ENCODE measurements around the gene UBE2J2. TPM values are rescaled to one million over a fixed set of nuclear protein-coding genes. Genes with fewer than 3 reads are reported as not detected.

The UBE2J2 gene
- total and polyA plus RNA-seq, 2 experiments from 2014 or later, result 47.1 to 70.2 TPM

DNA sequence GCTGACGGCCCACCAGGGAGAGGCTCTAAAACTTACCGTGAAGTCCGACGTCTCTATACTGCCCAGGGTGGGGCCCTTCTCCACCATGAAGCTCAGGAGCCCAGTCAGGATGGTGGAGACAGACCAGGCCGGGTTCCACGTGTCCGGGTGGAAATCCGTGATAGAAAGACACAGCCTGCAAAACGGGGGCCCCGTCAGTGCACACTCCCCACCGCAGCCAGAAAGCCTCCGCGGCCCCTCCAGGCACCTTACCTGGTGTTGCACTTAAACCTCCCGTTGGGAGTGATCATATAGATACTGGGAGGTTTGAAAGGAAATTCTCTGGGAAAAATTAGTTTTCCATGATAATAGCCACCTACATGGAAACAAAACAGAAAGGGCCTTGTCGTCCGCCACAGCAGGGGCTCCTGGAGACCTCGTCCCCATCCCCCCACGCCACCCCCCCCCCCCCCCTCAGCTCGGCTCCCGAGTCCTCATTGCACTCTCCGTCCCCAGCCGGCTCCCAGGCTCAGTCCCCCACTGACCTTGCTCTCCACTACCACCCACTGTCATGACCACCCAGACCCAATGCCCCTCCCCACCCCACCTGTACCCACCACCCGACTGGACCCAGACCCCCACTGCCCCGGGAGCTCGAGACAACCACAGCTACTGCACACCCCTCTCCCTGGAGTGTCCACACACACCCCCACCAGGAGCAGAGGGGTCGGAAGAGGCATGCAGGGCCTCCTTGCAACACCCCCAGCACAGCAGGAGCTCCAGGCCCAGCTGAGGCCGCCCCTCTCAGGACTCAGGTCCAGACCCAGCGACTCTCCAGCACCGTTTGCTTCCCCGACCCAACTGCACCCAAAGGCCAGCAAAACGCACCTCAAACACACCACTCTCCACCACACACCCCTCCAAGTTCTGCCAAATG, 16.4 kb downstream of the UBE2J2 start:
- peaks cover 6% of the 10 kb centered on the region; the same call in 1 of the 2 replicates for H3K36me3 ChIP-seq (ENCODE audit: insufficient read depth)
- no peaks in the 10 kb centered on the region for H3K27me3 ChIP-seq (ENCODE audit: insufficient read depth)
- ATAC-seq (peak; percentile 13), DNase-seq (ENCODE audit: low spot score) (no peak)
- Mint-ChIP-seq H3K4me1 (peaks cover 22% of the 10 kb centered on the region), H3K36me3 (ENCODE audit: low read depth) (peaks cover 71% of the 10 kb centered on the region), H3K27ac (peak overlapping the region; percentile 86), H3K27me3 (ENCODE audit: insufficient read depth, low read depth, poor library complexity) (peaks cover 13% of the 10 kb centered on the region), H3K4me3 (peak overlapping the region; percentile 7; the same call in 1 of the 3 replicates), H3K9me3 (no peaks in the 10 kb centered on the region)
- TF ChIP-seq, protein P1, sequence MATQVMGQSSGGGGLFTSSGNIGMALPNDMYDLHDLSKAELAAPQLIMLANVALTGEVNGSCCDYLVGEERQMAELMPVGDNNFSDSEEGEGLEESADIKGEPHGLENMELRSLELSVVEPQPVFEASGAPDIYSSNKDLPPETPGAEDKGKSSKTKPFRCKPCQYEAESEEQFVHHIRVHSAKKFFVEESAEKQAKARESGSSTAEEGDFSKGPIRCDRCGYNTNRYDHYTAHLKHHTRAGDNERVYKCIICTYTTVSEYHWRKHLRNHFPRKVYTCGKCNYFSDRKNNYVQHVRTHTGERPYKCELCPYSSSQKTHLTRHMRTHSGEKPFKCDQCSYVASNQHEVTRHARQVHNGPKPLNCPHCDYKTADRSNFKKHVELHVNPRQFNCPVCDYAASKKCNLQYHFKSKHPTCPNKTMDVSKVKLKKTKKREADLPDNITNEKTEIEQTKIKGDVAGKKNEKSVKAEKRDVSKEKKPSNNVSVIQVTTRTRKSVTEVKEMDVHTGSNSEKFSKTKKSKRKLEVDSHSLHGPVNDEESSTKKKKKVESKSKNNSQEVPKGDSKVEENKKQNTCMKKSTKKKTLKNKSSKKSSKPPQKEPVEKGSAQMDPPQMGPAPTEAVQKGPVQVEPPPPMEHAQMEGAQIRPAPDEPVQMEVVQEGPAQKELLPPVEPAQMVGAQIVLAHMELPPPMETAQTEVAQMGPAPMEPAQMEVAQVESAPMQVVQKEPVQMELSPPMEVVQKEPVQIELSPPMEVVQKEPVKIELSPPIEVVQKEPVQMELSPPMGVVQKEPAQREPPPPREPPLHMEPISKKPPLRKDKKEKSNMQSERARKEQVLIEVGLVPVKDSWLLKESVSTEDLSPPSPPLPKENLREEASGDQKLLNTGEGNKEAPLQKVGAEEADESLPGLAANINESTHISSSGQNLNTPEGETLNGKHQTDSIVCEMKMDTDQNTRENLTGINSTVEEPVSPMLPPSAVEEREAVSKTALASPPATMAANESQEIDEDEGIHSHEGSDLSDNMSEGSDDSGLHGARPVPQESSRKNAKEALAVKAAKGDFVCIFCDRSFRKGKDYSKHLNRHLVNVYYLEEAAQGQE (IDR thresholded peaks at IDR 0.05; ENCODE audit: unreplicated experiment), result no peak
- TF ChIP-seq, protein P2, sequence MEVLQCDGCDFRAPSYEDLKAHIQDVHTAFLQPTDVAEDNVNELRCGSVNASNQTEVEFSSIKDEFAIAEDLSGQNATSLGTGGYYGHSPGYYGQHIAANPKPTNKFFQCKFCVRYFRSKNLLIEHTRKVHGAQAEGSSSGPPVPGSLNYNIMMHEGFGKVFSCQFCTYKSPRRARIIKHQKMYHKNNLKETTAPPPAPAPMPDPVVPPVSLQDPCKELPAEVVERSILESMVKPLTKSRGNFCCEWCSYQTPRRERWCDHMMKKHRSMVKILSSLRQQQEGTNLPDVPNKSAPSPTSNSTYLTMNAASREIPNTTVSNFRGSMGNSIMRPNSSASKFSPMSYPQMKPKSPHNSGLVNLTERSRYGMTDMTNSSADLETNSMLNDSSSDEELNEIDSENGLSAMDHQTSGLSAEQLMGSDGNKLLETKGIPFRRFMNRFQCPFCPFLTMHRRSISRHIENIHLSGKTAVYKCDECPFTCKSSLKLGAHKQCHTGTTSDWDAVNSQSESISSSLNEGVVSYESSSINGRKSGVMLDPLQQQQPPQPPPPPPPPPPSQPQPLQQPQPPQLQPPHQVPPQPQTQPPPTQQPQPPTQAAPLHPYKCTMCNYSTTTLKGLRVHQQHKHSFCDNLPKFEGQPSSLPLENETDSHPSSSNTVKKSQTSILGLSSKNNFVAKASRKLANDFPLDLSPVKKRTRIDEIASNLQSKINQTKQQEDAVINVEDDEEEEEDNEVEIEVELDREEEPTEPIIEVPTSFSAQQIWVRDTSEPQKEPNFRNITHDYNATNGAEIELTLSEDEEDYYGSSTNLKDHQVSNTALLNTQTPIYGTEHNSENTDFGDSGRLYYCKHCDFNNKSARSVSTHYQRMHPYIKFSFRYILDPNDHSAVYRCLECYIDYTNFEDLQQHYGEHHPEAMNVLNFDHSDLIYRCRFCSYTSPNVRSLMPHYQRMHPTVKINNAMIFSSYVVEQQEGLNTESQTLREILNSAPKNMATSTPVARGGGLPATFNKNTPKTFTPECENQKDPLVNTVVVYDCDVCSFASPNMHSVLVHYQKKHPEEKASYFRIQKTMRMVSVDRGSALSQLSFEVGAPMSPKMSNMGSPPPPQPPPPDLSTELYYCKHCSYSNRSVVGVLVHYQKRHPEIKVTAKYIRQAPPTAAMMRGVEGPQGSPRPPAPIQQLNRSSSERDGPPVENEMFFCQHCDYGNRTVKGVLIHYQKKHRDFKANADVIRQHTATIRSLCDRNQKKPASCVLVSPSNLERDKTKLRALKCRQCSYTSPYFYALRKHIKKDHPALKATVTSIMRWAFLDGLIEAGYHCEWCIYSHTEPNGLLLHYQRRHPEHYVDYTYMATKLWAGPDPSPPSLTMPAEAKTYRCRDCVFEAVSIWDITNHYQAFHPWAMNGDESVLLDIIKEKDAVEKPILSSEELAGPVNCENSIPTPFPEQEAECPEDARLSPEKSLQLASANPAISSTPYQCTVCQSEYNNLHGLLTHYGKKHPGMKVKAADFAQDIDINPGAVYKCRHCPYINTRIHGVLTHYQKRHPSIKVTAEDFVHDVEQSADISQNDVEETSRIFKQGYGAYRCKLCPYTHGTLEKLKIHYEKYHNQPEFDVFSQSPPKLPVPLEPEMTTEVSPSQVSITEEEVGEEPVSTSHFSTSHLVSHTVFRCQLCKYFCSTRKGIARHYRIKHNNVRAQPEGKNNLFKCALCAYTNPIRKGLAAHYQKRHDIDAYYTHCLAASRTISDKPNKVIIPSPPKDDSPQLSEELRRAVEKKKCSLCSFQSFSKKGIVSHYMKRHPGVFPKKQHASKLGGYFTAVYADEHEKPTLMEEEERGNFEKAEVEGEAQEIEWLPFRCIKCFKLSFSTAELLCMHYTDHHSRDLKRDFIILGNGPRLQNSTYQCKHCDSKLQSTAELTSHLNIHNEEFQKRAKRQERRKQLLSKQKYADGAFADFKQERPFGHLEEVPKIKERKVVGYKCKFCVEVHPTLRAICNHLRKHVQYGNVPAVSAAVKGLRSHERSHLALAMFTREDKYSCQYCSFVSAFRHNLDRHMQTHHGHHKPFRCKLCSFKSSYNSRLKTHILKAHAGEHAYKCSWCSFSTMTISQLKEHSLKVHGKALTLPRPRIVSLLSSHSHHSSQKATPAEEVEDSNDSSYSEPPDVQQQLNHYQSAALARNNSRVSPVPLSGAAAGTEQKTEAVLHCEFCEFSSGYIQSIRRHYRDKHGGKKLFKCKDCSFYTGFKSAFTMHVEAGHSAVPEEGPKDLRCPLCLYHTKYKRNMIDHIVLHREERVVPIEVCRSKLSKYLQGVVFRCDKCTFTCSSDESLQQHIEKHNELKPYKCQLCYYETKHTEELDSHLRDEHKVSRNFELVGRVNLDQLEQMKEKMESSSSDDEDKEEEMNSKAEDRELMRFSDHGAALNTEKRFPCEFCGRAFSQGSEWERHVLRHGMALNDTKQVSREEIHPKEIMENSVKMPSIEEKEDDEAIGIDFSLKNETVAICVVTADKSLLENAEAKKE (CRISPR knock-in tag; IDR thresholded peaks at IDR 0.05), result no peak
- TF ChIP-seq, protein P3, sequence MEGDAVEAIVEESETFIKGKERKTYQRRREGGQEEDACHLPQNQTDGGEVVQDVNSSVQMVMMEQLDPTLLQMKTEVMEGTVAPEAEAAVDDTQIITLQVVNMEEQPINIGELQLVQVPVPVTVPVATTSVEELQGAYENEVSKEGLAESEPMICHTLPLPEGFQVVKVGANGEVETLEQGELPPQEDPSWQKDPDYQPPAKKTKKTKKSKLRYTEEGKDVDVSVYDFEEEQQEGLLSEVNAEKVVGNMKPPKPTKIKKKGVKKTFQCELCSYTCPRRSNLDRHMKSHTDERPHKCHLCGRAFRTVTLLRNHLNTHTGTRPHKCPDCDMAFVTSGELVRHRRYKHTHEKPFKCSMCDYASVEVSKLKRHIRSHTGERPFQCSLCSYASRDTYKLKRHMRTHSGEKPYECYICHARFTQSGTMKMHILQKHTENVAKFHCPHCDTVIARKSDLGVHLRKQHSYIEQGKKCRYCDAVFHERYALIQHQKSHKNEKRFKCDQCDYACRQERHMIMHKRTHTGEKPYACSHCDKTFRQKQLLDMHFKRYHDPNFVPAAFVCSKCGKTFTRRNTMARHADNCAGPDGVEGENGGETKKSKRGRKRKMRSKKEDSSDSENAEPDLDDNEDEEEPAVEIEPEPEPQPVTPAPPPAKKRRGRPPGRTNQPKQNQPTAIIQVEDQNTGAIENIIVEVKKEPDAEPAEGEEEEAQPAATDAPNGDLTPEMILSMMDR (conservative IDR thresholded peaks at IDR 0.05; ENCODE audit: low read depth in 2 of 2), result no peak
- TF ChIP-seq ZNF331 (CRISPR knock-in tag; IDR thresholded peaks at IDR 0.05; ENCODE audit: low read depth) (no peak), ZNF114 (CRISPR knock-in tag; IDR thresholded peaks at IDR 0.05) (no peak), CREB1 (CRISPR knock-in tag; IDR thresholded peaks at IDR 0.05; ENCODE audit: low read depth) (no peak)
- H3K4me3 ChIP-seq, result no peak overlapping the region
- H3K4me2 ChIP-seq, result peak overlapping the region; percentile 10; the same call in 1 of the 2 replicates
- peaks cover 12% of the 10 kb centered on the region for H4K20me1 ChIP-seq (replicated peaks; ENCODE audit: insufficient read depth)
- peaks cover 9% of the 10 kb centered on the region for H3K4me1 ChIP-seq (ENCODE audit: insufficient read depth)
- peaks cover 12% of the 10 kb centered on the region; the same call in 1 of the 2 replicates for H3K79me2 ChIP-seq (replicated peaks; ENCODE audit: insufficient read depth)
- H2AFZ ChIP-seq, result no peak overlapping the region
- H3K9me2 ChIP-seq (ENCODE audit: insufficient read depth), result no peaks in the 10 kb centered on the region
- 0 out of 2 replicates have a peak, but pooled peaks cover 8% of the 10 kb centered on the region for H3F3A ChIP-seq (replicated peaks; ENCODE audit: low read depth)
- no peak overlapping the region for H3K27ac ChIP-seq (ENCODE audit: low read depth)

Measured in GM23338 (cell line).